Aorta (tissue), 5 donors: ENCODE results near the gene CACNA1D. TPM values are rescaled to one million over a fixed set of nuclear protein-coding genes. Genes with fewer than 3 reads are reported as not detected.

Experiments
- ATAC-seq: fragments of 200-7000 bp; cut with Tn5 transposase; one replicate; pipeline ENCODE4 v1.9.1; 2022; ENCODE audit warnings: moderate library complexity; ENCODE audit not compliant: low FRiP score
- DNase-seq, 2 donors: peaks; one replicate each; pipeline ENCODE4 v3.0.0-alpha.2; 2020
- H3K27ac ChIP-seq, 2 donors: one replicate each; pipeline ENCODE4 v1.5.1; 2013; ENCODE audit warnings: low read length in 2 of 2, mild to moderate bottlenecking in 2 of 2, moderate library complexity in 2 of 2, control low read depth in 1 of 2, inconsistent platforms in 1 of 2, low read depth in 1 of 2
- H3K27me3 ChIP-seq, 2 donors: one replicate each; pipeline ENCODE4 v1.6.1; 2013; ENCODE audit warnings: control low read depth in 1 of 2, low read length in 1 of 2, mild to moderate bottlenecking in 1 of 2, moderate library complexity in 1 of 2; ENCODE audit not compliant: insufficient read depth in 2 of 2, control insufficient read depth in 1 of 2
- H3K36me3 ChIP-seq, 2 donors: one replicate each; pipeline ENCODE4 v1.6.1; 2013; ENCODE audit warnings: control low read depth in 1 of 2, low read length in 1 of 2, mild to moderate bottlenecking in 1 of 2; ENCODE audit not compliant: insufficient read depth in 2 of 2, control insufficient read depth in 1 of 2
- H3K4me1 ChIP-seq, 2 donors: one replicate each; pipeline ENCODE4 v1.6.1; 2013; ENCODE audit warnings: low read length in 2 of 2, control low read depth in 1 of 2, mild to moderate bottlenecking in 1 of 2, moderate library complexity in 1 of 2; ENCODE audit not compliant: insufficient read depth in 2 of 2, control insufficient read depth in 1 of 2
- H3K4me3 ChIP-seq, 2 donors: one replicate each; pipeline ENCODE4 v1.5.1; 2013; ENCODE audit warnings: low read length in 2 of 2, control low read depth in 1 of 2, mild to moderate bottlenecking in 1 of 2
- H3K9me3 ChIP-seq: one replicate; pipeline ENCODE4 v1.6.1; 2013; ENCODE audit warnings: mild to moderate bottlenecking, low read length; ENCODE audit not compliant: control insufficient read depth
- WGBS, 2 donors: extraction: QIAGEN DNeasy Blood & Tissue Kit; methylation state at CpG; one replicate each; pipeline ENCODE4 v1.1.7; 2013; 5-methylcytosine and 5-hydroxymethylcytosine counted together
- intact Hi-C, 2 donors: fragments of 100-400 bp; cut with DNase I; formaldehyde crosslinking; loops; one replicate each; pipeline versions ENCODE4 v1.14.2 to v1.15.0; 2022
- polyA plus RNA-seq, 2 donors: library from polyadenylated mRNA; stranded (reverse); fragments of 200-250 nt; gene quantifications; one replicate each; pipeline ENCODE4 v1.2.3, GENCODE V29; 2013
- total RNA-seq, 2 donors: library from RNA; stranded (reverse); fragmentation: NEBNext Ultra II Directional; extraction: Animal tissue kit (Norgen Biotek cat#: 25700); gene quantifications; one replicate each; pipeline ENCODE4 v1.2.1, GENCODE V29; 2021
- donor health status: healthy with polysubstance abuse.
- donor health status: Bipolar disorder and iron deficiency.
- donor health status: DM: no; HTN: no; CAD: no.
- donor health status: DM: no; HTN: no; CAD: no.
- donor health status: DM: yes; HTN: yes; CAD: no.

CACNA1D gene
- total and polyA plus RNA-seq, 4 donors, result 0.25 to 7.4 (median 0.78) TPM; not detected in 1

GRCh38 chr3:53841296-53841695, 346.9 kb downstream of the CACNA1D start:
- WGBS, 2 donors, result 89 to 90% methylated on average over 5 of the region's 5 CpGs
- intact Hi-C loops, result no loop called here
- no peak for ATAC-seq
- no peaks in the 10 kb centered on the region for H3K27me3 ChIP-seq
- H3K4me3 ChIP-seq, result no peak overlapping the region
- no peak overlapping the region for H3K27ac ChIP-seq
- no peaks in the 10 kb centered on the region for H3K36me3 ChIP-seq
- H3K9me3 ChIP-seq, result no peaks in the 10 kb centered on the region
- H3K4me1 ChIP-seq, result no peaks in the 10 kb centered on the region
- DNase-seq, result no peak

DNA sequence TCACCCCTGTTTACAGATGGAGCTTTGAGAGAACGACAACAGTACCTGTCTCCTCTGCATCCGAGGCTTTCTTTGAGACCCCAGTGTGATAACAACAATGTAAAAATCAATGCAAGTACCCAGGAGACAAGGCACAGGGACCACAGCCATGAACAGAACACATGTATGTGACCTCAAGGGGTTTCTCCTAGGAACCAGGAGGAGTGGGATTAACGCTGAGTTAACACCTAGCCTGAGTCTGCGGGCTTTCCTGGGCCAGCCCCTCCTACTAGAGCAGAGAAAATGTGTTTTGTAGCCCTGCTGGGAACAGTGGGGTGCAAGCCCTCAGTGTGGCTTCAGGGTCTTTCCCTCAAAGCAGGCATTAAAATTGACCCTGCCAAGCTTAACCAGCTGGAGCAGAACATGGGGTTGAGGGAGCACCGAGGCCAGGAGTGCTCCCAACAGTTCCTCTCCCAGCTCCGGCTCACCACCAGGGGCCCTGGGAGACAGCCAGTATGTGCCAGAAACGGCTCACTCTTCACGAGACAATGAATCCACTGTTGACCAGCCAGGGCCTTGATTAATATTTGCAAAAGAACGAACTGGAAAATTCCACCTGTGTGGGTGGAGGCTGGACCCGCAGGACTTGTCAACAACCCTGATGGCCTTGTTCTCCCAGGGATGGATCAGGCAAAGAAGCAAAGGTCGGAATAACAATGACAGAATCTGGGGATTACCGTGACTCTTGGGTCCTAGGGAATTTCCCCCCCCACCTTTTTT, 348.2 kb downstream of the CACNA1D start:
- DNase-seq, result no peak
- WGBS, 2 donors, result 49 to 56% methylated on average over 12 of the region's 12 CpGs
- intact Hi-C loops, result no loop called here
- Histone ChIP-seq H3K4me3 (no peak overlapping the region), H3K9me3 (no peaks in the 10 kb centered on the region), H3K36me3 (no peaks in the 10 kb centered on the region), H3K4me1 (peaks cover 0 to 1% of the 10 kb centered on the region in 2 donors), H3K27me3 (no peaks in the 10 kb centered on the region), H3K27ac (no peak overlapping the region)
- no peak for ATAC-seq

GRCh38 chr3:53843195-53844177, 349.1 kb downstream of the CACNA1D start:
- Histone ChIP-seq H3K4me1 (peaks cover 0 to 1% of the 10 kb centered on the region in 2 donors), H3K27ac (no peak overlapping the region), H3K4me3 (no peak overlapping the region), H3K27me3 (no peaks in the 10 kb centered on the region), H3K9me3 (no peaks in the 10 kb centered on the region), H3K36me3 (no peaks in the 10 kb centered on the region)
- no peak for ATAC-seq
- WGBS, 2 donors, result 89 to 92% methylated on average over 10 of the region's 10 CpGs
- intact Hi-C loops, result no loop called here
- no peak for DNase-seq

DNA sequence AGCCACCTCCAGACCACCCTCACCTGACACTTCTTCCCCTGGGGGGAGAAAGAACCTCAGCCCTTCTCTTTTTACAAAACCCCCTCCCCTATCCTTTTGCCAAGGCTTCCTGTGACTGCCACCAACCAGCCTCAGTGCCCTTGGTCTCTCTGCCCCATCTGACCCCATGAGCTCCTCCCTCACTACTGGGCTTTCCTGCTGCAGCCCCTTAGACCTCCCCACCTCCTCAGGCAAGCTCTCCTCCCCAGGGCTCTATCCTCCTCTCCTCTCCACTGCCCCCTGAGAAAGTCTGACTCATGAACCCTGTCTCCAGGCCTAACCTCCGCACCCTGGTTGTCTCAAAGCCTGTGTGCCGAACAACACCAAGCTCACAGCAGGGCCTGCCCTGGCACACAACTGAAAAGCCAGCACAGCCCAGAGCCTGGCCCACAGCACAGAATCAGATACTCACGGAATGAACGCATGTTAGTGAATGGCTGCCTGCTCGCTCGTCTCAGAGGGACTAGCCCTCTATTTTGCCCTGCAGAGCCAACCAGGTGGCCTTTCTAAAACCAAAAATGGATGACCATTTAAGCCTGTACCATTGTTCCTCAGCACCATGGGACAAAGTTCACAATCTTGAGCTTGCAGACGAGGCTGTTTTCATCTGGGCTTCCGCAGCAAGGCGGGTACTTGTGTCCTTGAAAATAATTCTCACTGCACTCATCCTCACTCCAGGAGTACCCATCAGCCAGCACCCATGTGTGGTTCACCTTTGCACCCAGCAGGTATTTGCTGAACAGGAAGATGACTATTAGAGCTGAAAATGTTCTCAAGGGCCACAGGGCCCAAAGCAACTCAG, 350.1 kb downstream of the CACNA1D start:
- no peak overlapping the region for H3K27ac ChIP-seq
- DNase-seq, result no peak
- WGBS, 2 donors, result 80 to 87% methylated on average over 9 of the region's 9 CpGs

DNA sequence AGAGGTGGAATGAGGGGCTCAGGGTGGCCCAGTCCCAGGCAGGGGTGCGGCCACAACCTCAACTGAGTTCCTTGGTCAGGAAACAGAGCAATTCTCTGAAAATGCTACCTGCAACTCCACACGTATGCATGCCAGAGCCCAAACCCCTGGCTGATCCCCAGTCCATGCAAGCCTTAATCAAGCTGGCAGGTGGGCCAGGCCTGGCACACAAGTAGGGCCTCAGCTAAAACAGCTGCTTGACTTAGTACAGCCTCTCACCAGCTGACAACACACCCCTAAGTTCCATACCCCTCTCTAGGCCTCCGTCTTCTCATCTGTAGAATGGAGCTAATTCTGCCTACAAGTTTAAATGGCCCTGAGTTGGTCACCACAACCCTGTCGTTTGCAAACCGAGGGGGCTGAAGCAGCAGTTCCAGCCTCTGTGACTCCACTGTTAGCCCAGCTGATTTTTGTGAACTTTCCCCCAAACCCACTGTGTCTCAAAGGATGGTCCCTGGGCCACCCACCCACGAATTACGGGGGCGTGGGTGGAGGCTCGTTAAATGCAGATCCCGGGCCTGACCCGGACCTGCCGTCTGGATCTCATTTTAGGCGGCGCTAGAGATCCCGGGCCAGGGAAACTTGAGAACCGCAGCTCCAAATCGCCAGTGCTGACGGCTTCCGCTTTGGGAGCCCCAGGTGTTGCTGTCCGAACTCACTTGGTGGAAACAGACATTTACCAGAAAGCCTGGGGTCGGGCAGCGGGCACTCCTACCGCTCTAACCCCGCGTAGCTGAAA, 350.9 kb downstream of the CACNA1D start:
- Histone ChIP-seq H3K36me3 (no peaks in the 10 kb centered on the region), H3K27me3 (no peaks in the 10 kb centered on the region), H3K9me3 (no peaks in the 10 kb centered on the region), H3K4me1 (peaks cover 0 to 1% of the 10 kb centered on the region in 2 donors), H3K4me3 (peak overlapping the region; percentile 63 to 71), H3K27ac (no peak overlapping the region)
- 14 to 16% methylated on average over 25 of the region's 25 CpGs for WGBS, 2 donors
- intact Hi-C loops, result loop anchor here in 1 of 2 donors (5.0 kb wide), 2 partner anchors 73 to 113 kb away; no protein-coding TSS in a partner anchor
- peak; percentile 54 for ATAC-seq
- DNase-seq, result peak; percentile 70 to 85

More for the DNA sequence above, 350.1 kb downstream of the CACNA1D start:
- Histone ChIP-seq H3K9me3 (no peaks in the 10 kb centered on the region), H3K36me3 (no peaks in the 10 kb centered on the region), H3K4me1 (peaks cover 0 to 1% of the 10 kb centered on the region in 2 donors), H3K4me3 (no peak overlapping the region), H3K27me3 (no peaks in the 10 kb centered on the region)
- no peak for ATAC-seq
- intact Hi-C loops, result loop anchor here in 1 of 2 donors (5.0 kb wide), 2 partner anchors 72 to 112 kb away; no protein-coding TSS in a partner anchor

DNA sequence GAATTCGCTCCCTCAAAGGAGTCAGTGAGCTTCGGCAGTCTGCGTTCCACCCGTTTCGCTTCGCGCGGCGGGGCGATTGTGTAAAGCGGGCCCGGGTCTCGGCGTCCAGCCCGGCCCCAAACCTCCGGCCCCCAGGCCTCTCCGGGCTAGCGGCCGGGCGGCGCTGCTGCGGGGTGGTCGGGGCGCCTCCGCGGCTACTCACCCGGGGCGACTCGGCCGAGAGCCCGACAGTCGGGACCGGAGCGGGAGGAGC, 351.4 kb downstream of the CACNA1D start:
- Histone ChIP-seq H3K27me3 (no peaks in the 10 kb centered on the region), H3K4me3 (peak overlapping the region; percentile 63 to 71), H3K4me1 (peaks cover 0 to 1% of the 10 kb centered on the region in 2 donors), H3K27ac (no peak overlapping the region), H3K9me3 (no peaks in the 10 kb centered on the region), H3K36me3 (no peaks in the 10 kb centered on the region)
- DNase-seq (no peak), ATAC-seq (peak; percentile 30)
- 0% methylated on average over 32 to 34 of the region's 34 CpGs for WGBS, 2 donors
- intact Hi-C loops, result loop anchor here in 1 of 2 donors (5.0 kb wide), 2 partner anchors 74 to 114 kb away; no protein-coding TSS in a partner anchor

DNA sequence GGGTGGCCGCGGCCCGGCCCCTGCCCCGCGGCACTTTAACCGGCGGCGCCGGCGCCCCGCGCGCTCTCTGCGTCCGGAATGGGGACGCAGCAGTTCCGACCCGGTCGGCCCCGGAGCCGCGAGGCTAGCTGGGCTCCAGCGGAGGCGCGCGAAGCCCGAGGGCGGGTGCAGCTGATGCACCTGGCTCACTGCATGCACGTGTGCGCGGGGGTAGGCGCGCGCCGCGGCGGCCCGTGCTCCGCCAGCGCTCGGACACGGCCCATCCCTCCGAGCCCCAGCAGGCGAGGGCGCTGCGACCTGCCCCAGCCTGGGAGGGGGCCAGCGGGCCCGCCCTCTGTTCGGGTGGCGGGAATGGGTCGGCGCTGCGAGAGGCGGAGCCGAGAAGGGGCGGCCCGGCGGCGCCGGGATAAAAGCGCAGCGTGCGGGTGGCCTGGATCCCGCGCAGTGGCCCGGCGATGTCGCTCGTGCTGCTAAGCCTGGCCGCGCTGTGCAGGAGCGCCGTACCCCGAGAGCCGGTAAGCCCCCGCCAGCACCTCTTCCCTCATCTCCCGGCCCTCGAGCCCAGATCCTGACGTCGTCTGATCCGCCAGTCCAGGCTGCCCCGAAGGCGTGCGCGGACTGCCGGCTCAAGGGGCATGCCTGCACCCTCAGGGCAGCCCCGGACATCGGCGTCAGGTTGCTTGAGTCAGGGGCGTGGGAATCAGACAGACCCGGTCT, 351.9 kb downstream of the CACNA1D start, which contains the start of the genes CHDH and IL17RB:
CHDH (minus strand) TSS at position 286 of the 717 bp plus-strand sequence. CDS start 22,411 bp downstream, outside the sequence.
IL17RB (plus strand) TSS at position 435 of the 717 bp plus-strand sequence; CDS start at position 456, 21 bp downstream.
- Histone ChIP-seq H3K27ac (no peak within 1 kb of the TSS), H3K9me3 (no peaks in the 10 kb centered on the region)
- DNase-seq, result peak; percentile 68 to 87

More for the DNA sequence above, 351.9 kb downstream of the CACNA1D start, which contains the start of the genes CHDH and IL17RB:
- Histone ChIP-seq H3K4me3 (peak within 1 kb of the TSS; percentile 63 to 71), H3K4me1 (peaks cover 0 to 1% of the 10 kb centered on the region in 2 donors), H3K36me3 (no peaks in the 10 kb centered on the region), H3K27me3 (no peaks in the 10 kb centered on the region)
- intact Hi-C loops, result loop anchor here in 1 of 2 donors (5.0 kb wide), 2 partner anchors 74 to 114 kb away; no protein-coding TSS in a partner anchor
- 1 to 2% methylated on average over 78 to 91 of the region's 91 CpGs for WGBS, 2 donors
- peak; percentile 82 for ATAC-seq
